Karpas-422 (cell line): Measurements from ENCODE around the gene VWA5B1. TPM values are rescaled to one million over a fixed set of nuclear protein-coding genes. Genes with fewer than 3 reads are reported as not detected.

Experiments
- DNase-seq: peaks from one replicate; pipeline ENCODE4 v3.0.0-alpha.2; 2015
- H2AFZ ChIP-seq: fragments of 200-600 bp; sonication (generic); 2 replicates; pipeline ENCODE4 v1.6.1; 2014; ENCODE audit warnings: antibody characterized with exemption, low read length, mixed read lengths
- H3K27ac ChIP-seq: fragments of 200-600 bp; sonication (generic); 2 replicates; pipeline ENCODE4 v1.5.1; 2014; ENCODE audit warnings: mild to moderate bottlenecking, low read length, moderate library complexity
- H3K27me3 ChIP-seq: fragments of 200-600 bp; sonication (generic); 2 replicates; pipeline ENCODE4 v1.6.1; 2014; ENCODE audit warnings: low read length, mixed read lengths
- H3K36me3 ChIP-seq: fragments of 200-600 bp; sonication (generic); 2 replicates; pipeline ENCODE4 v1.6.1; 2014; ENCODE audit warnings: low read length, mixed read lengths; ENCODE audit not compliant: insufficient read depth
- H3K4me1 ChIP-seq: fragments of 200-600 bp; sonication (generic); 2 replicates; pipeline ENCODE4 v1.6.1; 2014; ENCODE audit warnings: mild to moderate bottlenecking, low read length, mixed read lengths
- H3K4me2 ChIP-seq: fragments of 200-600 bp; sonication (generic); 2 replicates; pipeline ENCODE4 v1.6.1; 2014; ENCODE audit warnings: low read length, low read depth, mild to moderate bottlenecking; ENCODE audit not compliant: poor library complexity, severe bottlenecking
- H3K4me3 ChIP-seq: fragments of 200-600 bp; sonication (generic); 2 replicates; pipeline ENCODE4 v1.5.1; 2014; ENCODE audit warnings: mild to moderate bottlenecking, antibody characterized with exemption, low read length, mixed read lengths
- H3K79me2 ChIP-seq: fragments of 200-600 bp; sonication (generic); 2 replicates; pipeline ENCODE4 v1.6.1; 2014; ENCODE audit warnings: mild to moderate bottlenecking, low read length, mixed read lengths
- H3K9ac ChIP-seq: fragments of 200-600 bp; sonication (generic); 2 replicates; pipeline ENCODE4 v1.6.0; 2014; ENCODE audit warnings: low read length
- H3K9me2 ChIP-seq: fragments of 200-600 bp; sonication (generic), shearing (Covaris generic); replicated peaks from 2 replicates; pipeline ENCODE4 v1.6.0; 2014; ENCODE audit warnings: mild to moderate bottlenecking, low read length, moderate library complexity; ENCODE audit not compliant: insufficient read depth
- H3K9me3 ChIP-seq: fragments of 300-700, 200-600 bp; sonication (generic); 2 replicates; pipeline ENCODE4 v1.6.1; 2014; ENCODE audit warnings: low read length, mixed read lengths
- H4K20me1 ChIP-seq: fragments of 200-600 bp; sonication (generic); 2 replicates; pipeline ENCODE4 v1.6.1; 2014; ENCODE audit warnings: mild to moderate bottlenecking, antibody characterized with exemption, low read length, low read depth; ENCODE audit not compliant: insufficient read depth
- total RNA-seq: library from RNA; depleted of rRNA; stranded (reverse); fragments of >200 nt; shearing (Covaris generic); gene quantifications from 2 replicates; pipeline ENCODE4 v1.2.3, GENCODE V29; 2014; ENCODE audit warnings: low replicate concordance; rRNA removed

VWA5B1 gene, protein sequence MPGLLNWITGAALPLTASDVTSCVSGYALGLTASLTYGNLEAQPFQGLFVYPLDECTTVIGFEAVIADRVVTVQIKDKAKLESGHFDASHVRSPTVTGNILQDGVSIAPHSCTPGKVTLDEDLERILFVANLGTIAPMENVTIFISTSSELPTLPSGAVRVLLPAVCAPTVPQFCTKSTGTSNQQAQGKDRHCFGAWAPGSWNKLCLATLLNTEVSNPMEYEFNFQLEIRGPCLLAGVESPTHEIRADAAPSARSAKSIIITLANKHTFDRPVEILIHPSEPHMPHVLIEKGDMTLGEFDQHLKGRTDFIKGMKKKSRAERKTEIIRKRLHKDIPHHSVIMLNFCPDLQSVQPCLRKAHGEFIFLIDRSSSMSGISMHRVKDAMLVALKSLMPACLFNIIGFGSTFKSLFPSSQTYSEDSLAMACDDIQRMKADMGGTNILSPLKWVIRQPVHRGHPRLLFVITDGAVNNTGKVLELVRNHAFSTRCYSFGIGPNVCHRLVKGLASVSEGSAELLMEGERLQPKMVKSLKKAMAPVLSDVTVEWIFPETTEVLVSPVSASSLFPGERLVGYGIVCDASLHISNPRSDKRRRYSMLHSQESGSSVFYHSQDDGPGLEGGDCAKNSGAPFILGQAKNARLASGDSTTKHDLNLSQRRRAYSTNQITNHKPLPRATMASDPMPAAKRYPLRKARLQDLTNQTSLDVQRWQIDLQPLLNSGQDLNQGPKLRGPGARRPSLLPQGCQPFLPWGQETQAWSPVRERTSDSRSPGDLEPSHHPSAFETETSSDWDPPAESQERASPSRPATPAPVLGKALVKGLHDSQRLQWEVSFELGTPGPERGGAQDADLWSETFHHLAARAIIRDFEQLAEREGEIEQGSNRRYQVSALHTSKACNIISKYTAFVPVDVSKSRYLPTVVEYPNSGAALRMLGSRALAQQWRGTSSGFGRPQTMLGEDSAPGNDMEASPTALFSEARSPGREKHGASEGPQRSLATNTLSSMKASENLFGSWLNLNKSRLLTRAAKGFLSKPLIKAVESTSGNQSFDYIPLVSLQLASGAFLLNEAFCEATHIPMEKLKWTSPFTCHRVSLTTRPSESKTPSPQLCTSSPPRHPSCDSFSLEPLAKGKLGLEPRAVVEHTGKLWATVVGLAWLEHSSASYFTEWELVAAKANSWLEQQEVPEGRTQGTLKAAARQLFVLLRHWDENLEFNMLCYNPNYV
- not detected in 2 replicates for total RNA-seq

DNA sequence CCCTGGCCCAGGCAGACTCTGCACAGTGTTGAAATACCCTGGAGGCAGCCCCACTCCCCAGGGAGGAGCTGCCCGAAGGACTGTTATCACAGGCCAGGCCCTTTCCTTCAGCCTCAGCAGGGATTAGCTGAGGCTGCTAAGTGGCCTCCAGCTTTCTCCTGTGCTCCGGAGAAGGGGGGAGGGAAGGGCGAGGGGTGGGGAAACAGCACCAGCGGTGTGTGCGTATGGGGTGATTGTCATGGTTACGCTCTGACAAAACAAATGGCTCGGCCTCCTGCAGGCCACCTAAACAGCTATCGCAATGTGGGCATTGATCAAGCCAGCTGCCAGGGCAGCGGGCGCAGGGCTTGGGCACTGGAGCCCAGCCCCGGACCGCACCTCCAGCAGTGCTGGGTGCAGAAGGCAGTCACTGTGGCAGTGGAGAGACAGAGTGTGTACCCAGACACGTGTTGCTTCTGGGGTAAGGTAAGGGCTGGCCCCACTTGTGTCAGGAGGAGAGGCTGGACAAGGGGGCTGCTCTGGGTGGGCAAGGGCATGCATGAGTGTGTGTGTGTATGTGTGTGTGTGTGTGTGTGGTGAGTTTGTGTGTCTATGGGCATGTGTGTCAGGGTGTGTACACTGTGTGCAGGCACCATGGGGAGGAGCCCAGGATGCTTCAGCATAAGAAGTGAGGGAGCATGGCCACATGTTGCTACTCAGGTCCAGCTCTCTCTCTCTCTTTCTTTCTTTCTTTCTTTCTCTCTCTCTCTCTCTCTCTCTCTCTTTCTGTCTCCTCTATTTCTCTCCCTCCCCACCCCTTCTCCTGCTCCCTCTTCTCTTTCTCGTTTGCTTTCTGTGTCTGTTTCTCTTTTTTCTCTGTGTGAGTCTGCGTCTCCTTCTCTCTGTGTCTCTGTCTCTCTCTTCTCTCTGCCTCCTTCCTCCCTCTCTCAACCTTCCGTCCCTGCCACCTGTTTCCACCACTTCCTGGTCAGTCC, at the start of gene VWA5B1:
TSS of gene VWA5B1 (plus strand) at position 252 of the 974 bp plus-strand sequence. CDS start 19,727 bp downstream, outside the sequence.
- Histone ChIP-seq H3K79me2 (no peaks in the 10 kb centered on the region), H3K36me3 (no peaks in the 10 kb centered on the region), H3K9me3 (no peaks in the 10 kb centered on the region), H3K4me1 (no peaks in the 10 kb centered on the region), H3K27me3 (no peaks in the 10 kb centered on the region), H3K4me3 (no peak within 1 kb of the TSS), H3K9me2 (no peaks in the 10 kb centered on the region), H2AFZ (no peak within 1 kb of the TSS), H3K27ac (no peak within 1 kb of the TSS), H4K20me1 (no peaks in the 10 kb centered on the region), H3K4me2 (no peak within 1 kb of the TSS), H3K9ac (no peak within 1 kb of the TSS)
- no peak for DNase-seq

DNA sequence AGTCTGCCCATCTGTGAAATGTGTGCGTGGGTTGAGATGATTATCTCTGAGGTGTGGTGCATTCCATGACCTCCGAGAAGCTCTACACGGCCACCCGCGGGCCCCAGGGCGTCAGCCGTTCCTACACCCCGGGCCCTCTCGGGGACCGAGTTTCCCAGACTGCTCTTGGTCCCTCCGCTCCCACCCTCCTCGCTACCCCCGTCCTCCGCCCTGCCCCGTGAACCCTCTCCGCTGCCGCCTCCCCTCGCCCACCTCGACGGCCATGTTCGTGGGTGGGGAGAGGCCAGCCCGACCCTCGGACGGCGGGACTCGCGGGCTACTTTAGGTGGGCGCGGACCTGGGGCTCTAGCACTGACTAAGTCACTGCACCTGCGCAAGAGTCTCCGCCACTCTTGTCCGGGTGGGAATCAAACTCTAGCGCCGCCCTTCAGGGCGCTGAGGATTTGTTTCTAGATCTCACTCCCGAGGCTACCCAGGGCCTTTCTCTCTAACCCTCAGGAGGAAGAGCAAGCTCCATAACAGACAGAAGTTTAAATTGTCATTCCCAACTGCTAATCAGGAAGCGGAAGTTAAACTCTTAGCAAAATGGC, 47.7 kb upstream of the VWA5B1 start:
- H3K9me2 ChIP-seq, result no peaks in the 10 kb centered on the region
- no peaks in the 10 kb centered on the region for H3K79me2 ChIP-seq
- no peak overlapping the region for H3K4me2 ChIP-seq
- no peaks in the 10 kb centered on the region for H3K9me3 ChIP-seq
- no peak for DNase-seq
- no peaks in the 10 kb centered on the region for H3K36me3 ChIP-seq
- H4K20me1 ChIP-seq, result no peaks in the 10 kb centered on the region
- H2AFZ ChIP-seq, result no peak overlapping the region
- no peak overlapping the region for H3K27ac ChIP-seq
- H3K9ac ChIP-seq, result no peak overlapping the region
- H3K4me1 ChIP-seq, result no peaks in the 10 kb centered on the region
- no peak overlapping the region for H3K4me3 ChIP-seq
- no peaks in the 10 kb centered on the region for H3K27me3 ChIP-seq

DNA sequence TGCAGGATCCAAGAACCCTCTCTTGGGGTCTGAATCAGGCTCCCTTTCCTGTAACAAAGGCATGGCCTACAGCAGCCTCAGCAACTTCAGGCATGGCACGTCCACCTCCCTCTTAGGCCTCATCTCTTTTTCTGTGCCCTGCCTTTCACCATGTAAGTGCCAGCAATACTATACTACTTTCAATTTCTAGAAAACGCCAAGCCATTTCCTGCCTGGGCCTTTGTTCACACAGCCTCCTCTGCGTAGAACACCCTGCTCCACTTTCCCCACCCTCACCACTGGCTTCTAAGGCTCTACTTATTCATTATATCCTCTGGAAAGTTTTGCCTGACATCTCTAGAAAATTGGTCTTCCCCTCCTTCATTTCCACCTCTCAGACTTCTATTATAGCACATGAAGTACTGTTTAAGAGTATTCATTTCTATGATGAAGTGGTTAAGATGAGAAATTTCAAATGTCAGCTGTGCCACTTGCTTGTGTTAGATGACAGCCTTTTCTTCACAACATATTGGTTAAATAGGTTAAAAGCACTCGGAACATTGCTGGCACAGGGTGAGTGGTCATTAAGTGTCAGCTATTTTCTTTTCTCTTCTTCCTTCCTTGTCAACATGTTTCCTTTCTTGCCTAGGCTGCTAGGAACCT, 41.6 kb upstream of the VWA5B1 start:
- Histone ChIP-seq H3K79me2 (no peaks in the 10 kb centered on the region), H3K4me1 (no peaks in the 10 kb centered on the region), H3K9ac (no peak overlapping the region), H3K36me3 (no peaks in the 10 kb centered on the region), H3K27me3 (no peaks in the 10 kb centered on the region), H3K27ac (no peak overlapping the region), H2AFZ (no peak overlapping the region), H3K4me3 (no peak overlapping the region), H3K9me2 (no peaks in the 10 kb centered on the region), H3K4me2 (no peak overlapping the region), H3K9me3 (no peaks in the 10 kb centered on the region), H4K20me1 (no peaks in the 10 kb centered on the region)
- no peak for DNase-seq

DNA sequence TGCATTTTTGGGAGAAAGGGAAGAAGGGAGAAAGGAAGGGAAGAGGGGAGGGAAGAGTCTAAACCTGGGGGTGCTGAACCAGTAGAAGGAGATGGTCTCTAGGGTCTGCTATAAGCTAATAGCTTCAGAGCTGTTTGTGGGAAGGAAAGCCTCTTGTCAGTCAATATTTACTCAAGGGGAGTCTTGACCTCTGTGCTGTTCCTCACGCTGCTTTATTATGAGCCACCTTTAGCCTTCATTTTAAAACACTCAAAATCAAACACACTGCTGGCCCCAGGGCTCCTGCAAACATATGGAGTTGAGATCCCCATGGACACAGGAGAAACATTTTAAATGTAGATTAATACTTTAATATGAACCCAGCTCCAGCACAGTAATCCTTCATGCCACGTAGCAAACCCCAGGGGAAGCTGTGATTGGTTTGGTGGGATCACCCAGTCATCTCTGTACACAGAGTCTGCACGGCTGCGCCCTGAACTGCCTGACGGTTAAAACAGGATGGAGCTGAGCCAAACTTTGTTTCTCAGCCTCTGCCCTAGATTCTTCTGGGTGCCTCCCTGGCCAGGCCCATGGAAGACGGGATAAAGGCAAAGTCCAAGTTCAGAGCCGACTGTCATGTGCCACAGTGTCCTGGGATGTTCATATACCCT, 40.2 kb upstream of the VWA5B1 start:
- H3K9me3 ChIP-seq, result no peaks in the 10 kb centered on the region
- H3K9me2 ChIP-seq, result no peaks in the 10 kb centered on the region
- no peak overlapping the region for H3K27ac ChIP-seq
- no peak overlapping the region for H2AFZ ChIP-seq
- no peak for DNase-seq
- H3K4me3 ChIP-seq, result no peak overlapping the region
- no peaks in the 10 kb centered on the region for H3K36me3 ChIP-seq
- no peaks in the 10 kb centered on the region for H3K79me2 ChIP-seq
- no peaks in the 10 kb centered on the region for H4K20me1 ChIP-seq
- no peak overlapping the region for H3K4me2 ChIP-seq
- no peaks in the 10 kb centered on the region for H3K27me3 ChIP-seq
- no peaks in the 10 kb centered on the region; the same call in 1 of the 2 replicates for H3K4me1 ChIP-seq
- H3K9ac ChIP-seq, result no peak overlapping the region

DNA sequence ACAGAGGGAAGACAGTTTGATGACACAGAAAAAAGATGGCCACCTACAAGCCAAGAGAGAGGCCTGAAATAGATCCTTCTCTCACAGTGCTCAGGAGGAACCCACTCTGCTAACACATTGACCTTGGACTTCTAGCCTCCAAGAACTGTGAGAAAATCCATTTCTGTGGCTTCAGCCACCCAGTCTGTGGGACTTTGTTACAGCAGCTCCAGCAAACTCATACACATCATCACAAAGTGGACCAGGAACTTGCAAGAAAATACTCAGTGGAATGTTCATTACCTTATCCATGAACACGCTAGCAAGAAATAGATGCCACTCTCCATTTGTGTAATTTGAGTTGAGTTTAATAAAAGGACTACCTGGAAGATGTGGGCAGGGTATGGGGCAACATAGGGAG, 38.1 kb upstream of the VWA5B1 start:
- no peak overlapping the region for H3K27ac ChIP-seq
- no peak overlapping the region for H2AFZ ChIP-seq
- H4K20me1 ChIP-seq, result no peaks in the 10 kb centered on the region
- H3K9me3 ChIP-seq, result no peaks in the 10 kb centered on the region
- no peak overlapping the region for H3K4me2 ChIP-seq
- no peaks in the 10 kb centered on the region for H3K79me2 ChIP-seq
- H3K36me3 ChIP-seq, result no peaks in the 10 kb centered on the region
- no peaks in the 10 kb centered on the region for H3K9me2 ChIP-seq
- H3K27me3 ChIP-seq, result no peaks in the 10 kb centered on the region
- no peak for DNase-seq
- peaks cover 6% of the 10 kb centered on the region for H3K4me1 ChIP-seq
- no peak overlapping the region for H3K4me3 ChIP-seq
- no peak overlapping the region for H3K9ac ChIP-seq

DNA sequence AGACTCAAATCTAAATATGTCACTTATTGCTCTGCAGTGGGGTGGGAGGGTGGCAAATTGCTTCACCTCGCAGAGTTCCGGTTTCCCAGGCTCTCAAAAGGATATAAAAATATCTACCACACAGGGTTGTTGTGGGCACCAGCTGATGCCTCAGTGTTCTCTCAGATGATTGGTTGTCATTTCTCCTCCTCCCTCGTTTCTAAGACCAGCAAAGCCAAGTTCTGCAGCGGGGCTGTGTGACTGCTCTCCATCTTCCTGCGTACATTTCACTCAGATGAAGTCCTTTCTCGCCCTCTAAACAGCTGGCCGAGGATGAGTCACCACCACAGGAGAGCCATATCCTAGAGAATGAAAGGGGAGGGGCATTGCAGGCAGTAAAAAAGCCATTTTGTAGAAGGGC, 35.0 kb upstream of the VWA5B1 start:
- Histone ChIP-seq H4K20me1 (no peaks in the 10 kb centered on the region), H3K9me2 (no peaks in the 10 kb centered on the region), H3K9me3 (no peaks in the 10 kb centered on the region), H3K4me2 (no peak overlapping the region), H3K36me3 (no peaks in the 10 kb centered on the region), H3K9ac (no peak overlapping the region), H3K4me1 (peaks cover 6% of the 10 kb centered on the region), H3K27ac (no peak overlapping the region), H3K4me3 (no peak overlapping the region), H3K79me2 (no peaks in the 10 kb centered on the region), H3K27me3 (no peaks in the 10 kb centered on the region), H2AFZ (no peak overlapping the region)
- peak; percentile 57 for DNase-seq
